GM21528 (cell line): ENCODE data around the gene ESYT3.
"Not testable (repeated sequence)": the region's sequence is repeated elsewhere in the genome, so short reads cannot be mapped to it uniquely, and the experiment has no call there.

ENCODE experiments used
- ATAC-seq: cut with Tn5 transposase; IDR thresholded peaks from one replicate; pipeline ENCODE4 v1.9.1; 2021; ENCODE audit warnings: mild to moderate bottlenecking, moderate library complexity; ENCODE audit not compliant: unreplicated experiment, low FRiP score

ESYT3 gene

DNA sequence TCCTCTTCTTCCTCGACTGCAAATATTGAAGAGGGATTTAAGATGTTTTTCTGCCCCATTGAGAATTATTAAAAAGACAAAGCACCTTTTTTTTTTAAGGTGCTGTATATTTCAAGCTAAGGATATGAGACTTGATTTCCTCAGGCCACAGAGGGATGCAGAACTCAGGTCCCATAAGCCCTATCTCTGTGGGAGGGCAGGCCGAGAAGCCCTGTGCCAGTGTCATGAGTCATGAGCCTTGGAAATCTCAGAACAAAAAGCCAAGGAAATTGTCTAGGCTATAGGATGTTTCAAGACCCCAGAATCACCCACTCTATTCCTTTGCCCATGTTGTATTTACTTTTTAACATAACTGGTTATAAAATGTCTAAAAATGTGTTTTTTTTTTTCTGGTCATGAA is 7.3 kb downstream of the ESYT3 start:
- ATAC-seq = no peak

DNA sequence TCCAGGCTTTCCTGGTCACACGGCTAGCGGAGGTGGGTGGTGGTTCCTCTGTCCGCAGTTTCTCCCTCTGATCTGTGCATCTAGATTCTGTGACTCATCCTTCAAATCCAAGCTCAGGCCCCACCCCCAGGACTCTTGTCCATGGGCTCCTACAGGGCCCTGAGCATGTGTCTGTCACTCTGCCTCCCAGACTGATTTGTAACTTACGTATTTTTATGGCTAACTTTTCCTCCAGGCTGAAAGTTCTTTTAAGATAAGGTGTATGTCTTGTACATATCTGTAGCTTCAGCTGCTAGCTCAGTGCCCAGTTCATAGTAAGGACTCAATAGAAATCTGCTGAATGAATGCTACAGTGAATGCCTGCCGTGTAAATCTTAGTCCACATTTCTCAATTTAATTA is 8.0 kb downstream of the ESYT3 start:
- no peak for ATAC-seq

DNA sequence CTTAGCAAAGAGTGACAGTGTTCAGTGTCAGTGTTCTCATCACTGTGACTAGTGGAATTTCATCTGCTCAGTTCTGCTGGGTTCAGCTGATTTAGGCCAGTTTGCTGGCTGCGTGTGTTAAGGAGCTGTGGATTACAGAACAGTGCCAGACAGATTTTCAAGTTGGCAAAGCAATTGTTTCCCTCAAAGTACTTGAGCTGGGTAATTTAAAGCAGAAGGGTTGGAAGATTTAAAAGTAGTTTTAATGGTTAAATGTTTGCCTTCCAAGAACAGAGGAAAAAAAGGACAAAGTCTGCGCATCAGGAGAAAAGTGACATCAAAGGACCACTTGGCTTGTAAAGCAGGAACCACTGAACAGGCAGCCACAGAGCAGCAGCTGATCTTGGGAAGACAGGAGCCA is 8.7 kb downstream of the ESYT3 start:
- no peak for ATAC-seq

DNA sequence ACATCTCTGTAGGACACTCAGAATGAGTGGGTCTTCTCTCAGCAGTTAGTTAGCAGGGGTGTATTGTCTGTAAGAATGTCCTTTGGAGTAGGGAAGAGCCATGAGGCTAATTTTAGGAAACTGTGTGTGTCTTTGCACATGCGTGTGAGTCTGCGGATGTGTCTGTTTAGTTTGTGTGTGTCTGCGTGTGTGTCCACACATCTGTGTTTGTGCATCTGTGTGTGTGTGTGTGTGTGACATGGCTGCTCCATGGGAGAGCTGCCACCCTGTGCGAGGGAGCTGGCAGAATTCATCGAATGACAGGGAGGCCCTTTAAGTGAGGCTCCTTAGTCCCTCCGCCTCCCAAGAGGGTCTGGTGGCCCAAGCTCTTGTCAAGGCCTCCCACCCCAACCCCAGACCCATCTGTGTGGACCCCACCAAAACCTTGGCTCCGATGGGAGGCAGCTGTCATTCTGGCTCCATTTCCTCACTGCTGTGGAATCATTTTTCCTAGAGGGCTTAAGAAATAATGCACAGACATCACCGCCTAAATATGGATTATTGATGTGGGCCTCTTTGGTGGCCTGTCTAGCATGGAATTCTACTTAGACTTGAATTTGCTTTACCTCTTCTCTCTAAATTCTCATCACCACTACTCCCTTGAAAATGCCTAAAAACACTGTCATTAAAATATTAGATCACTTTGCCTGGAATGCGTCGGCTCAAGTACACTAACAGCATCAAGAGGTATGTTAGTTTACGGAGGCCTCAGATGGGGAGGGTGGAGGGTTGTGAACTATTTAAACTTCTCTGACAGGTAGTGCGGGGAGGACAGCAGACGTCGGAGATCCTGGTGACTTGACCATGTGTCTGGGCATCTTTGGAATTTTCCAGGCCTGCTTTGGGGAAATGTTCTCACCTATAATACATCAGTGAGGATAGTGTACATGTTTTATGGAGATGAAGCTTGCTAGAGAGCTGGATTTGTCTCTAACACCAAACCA is 9.4 kb downstream of the ESYT3 start:
- no peak for ATAC-seq

DNA sequence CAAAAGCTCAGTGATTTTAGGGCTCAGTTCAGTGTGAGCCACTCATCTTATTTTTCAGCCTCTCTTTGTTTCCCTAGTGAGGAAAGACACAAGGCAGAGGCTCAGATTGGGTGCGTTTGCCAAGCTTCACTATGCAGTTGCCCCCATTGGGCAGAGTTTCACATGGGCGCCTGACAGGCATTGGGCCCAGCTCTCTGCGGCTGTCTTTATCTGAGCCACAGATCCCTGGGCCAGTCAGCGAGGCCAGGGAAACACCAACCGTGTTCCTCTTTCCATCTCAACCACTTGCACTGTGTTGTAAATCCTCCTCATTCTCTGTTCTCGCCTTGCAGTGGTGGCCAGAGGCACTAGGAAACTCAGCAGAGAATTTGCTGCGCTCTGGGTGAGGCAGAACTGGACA is 10.8 kb downstream of the ESYT3 start:
- no peak for ATAC-seq

DNA sequence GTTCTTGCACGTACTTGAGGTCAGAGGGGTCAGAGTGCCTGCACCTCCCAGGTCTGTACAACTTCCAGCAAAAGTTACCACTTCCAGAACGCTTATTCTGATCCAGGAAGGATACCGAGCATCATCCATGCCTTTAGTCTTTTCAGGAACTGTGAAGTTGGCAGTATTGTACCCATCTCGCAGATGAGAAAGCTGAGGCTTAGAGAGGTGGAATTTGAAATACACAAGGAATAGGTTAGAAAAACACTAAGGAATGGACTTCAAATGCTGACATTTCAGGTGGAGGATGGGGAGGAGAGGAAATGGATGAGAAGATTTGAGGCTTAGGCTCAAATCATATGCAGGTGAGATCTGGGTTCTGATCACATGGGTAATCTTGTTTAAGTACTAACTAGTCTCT is 11.2 kb downstream of the ESYT3 start:
- ATAC-seq = no peak

DNA sequence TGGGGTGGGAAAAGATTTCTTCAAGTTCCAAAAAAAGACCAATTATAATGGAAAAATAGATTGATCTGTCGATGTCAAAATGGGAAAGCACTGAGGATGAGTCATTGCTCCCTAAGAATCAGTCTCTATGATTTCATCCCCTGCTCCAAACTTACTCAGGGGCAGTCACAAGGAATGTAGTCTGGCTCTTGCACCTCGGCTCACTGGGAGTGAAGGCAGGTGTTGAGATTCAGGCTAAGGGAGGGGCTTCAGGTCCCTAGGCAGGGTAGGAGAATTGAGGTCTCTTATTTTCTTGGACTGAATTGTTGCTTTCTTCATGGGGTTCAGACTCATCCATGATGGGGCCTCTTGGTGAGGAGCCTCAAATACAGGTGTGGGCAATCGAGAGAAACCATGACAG is 14.2 kb downstream of the ESYT3 start:
- no peak for ATAC-seq

DNA sequence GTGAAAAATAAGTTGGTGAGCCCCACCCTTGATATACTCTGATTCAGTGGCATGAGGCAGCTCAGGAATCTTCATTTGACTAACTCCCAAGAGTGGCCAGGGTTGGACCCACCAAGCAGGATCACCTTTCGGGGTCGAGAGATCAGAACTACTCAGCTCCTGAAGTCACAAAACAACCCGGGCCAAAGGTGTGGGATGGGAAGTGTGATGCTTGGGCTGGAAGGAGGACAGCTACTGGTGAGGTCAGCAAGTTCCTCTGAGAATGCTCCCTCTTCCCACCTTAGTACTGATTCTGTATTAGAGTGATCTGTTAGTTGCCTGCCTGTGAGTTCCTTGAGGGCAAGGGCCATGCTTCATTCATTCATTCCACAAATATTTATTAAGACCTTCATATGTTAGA is 15.1 kb downstream of the ESYT3 start:
- ATAC-seq = no peak

DNA sequence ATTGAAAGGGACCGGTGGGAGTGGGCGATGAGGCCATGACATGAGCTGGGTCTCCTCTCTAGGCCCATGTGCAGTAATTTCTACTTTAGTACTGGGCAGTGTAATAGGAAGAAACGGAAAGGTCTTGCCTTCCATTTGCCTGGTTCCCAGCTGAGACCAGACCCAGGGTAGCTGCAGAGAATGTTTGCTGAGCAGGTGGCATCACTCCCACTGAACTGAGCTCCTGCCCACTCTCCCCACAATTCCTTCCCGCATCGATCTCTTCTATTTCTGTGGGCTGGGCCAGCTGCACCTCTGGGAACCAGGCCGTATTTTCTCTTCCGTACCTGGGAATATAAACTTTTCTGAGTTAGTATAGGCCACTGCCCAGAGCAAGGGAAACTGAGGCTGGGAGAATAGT is 15.8 kb downstream of the ESYT3 start:
- no peak for ATAC-seq

DNA sequence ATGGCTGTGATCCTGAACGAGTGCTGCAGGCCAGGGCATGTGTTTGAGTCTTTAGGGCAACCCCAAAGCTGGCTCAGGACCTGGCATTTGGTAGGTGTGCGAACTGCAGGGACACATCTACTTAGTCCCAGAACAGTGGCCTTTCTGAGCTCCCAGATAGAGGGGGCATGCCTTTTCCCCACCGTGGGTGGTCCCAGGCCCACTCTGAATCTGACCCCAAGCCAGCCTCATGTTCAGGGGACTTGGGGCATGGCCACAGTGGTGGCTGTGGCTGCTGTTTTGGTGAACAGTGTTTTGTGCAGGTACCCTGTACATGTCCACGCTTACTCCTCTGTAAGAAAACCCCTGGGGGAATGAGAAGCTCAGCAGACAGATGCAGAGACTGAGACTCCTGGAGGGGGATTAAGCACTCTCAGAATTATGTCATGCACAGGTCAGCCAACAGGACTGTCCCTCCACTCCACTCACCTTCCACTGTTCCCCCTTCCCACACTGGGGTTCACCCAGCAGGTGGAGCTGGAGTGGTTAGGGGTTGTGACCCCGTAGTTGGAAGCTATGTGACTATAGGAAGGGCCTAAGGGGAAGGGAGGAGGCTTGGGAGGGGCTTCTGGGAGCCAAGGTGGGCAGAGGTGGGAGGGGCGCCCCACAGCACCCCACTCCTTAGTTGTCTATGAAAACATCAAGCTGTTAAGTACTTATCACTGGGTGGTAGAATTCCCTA is 16.4 kb downstream of the ESYT3 start:
- ATAC-seq = no peak

DNA sequence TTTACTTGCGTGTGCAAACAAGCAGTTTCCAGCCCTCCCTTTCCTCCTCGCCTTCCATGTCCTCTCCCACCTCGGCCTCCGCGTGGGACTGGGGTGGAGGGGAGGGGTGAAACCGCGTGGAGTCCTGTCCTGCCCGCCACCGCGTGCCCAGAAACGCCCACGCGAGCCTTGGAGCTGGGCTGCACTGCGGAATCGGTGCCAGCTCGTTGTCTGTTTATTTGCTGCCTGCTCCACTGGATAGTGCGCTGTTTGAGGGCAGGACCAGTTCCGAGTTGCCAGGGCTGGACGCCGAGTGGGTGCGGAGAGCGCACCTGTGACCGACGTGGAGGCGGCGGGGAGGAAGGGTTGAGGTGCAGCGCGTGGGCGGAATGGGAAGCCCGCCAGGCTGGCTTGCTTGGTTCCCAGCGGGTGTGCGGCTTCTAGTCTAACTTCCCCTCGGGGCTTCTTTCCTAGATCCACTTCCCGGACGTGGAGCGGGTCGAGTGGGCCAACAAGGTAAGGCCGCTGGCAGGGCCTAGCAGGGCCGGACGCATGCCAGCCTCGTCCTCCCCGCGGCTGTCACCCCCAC is 17.3 kb downstream of the ESYT3 start:
- no peak for ATAC-seq

DNA sequence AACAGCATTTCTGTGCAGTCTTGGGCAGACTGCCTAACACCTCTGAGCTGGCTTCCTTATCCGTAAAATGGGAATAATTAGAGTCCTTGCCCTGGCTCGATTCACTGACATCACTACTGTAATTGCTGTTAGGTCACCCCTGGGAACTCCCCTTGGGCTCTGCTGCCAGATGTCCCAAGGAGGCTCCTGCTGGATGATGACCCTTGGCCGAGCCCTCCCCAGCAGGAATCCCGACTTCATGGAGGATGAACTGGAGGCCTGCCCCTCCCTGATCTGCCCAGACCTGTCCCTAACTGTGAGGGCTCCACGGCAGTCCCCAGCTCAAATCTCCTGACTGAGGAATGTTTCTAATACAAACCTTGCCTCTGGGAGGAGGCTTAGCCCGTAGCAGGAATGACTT is 18.0 kb downstream of the ESYT3 start:
- no peak for ATAC-seq

DNA sequence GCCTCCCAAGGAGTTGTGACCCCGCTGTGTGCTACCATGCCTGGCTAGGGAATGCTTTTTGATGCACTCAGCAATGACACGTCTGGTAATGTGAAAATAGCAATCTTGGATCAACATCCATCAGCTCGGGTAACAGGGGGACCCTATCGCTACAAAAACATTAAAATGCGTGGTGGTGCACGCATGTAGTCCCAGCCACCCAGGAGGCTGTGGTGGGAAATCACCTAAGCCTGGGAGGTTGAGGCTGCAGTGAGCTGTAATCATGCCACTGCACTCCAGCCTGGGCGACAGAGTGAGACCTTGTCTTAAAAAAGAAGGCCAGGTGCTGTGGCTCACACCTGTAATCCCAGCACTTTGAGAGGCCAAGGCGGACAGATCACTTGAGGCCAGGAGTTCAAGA is 19.5 kb downstream of the ESYT3 start:
- not testable (repeated sequence) for ATAC-seq

DNA sequence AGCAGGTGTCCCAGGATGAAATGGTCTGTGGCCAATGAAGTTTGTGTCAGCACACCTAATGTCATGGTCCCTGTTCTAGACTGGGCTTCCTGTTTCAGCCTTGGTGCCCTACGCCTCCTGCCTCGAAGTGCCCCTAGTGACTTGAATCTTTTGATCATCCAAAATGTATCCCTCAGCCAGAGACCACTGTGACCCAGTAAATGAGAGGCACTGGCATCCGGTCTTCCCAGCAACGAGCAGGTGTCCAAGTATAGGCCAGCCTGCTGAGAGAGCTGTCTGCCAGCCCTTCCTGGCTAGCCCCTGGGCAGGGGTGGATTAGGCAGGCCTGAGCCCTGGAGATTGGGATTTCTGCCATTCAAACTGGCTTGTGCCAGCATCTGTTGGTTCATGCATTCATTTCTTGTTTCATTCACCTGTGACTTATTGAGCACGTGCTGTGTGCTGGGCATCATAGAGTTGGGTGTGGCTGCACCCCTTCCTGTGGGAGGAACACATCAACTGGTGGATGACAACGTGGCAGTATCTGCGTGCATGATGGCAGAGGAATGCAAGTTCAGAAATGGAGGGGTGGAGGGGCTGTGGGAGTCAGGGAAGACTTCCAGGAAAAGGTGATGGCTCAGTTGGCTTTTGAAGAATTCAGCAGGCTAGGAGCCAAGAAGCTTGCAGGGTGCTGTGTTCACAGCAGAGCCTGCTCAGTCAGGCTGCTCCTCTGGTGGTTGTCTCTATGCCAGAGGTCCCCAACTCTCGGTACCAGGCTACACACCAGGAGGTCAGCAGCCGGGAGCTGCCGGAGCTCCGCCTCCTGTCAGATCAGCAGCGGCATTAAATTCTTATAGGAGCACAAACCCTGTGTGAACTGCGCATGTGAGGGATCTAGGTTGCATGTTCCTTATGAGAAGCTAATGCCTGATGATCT is 21.6 kb downstream of the ESYT3 start:
- no peak for ATAC-seq

DNA sequence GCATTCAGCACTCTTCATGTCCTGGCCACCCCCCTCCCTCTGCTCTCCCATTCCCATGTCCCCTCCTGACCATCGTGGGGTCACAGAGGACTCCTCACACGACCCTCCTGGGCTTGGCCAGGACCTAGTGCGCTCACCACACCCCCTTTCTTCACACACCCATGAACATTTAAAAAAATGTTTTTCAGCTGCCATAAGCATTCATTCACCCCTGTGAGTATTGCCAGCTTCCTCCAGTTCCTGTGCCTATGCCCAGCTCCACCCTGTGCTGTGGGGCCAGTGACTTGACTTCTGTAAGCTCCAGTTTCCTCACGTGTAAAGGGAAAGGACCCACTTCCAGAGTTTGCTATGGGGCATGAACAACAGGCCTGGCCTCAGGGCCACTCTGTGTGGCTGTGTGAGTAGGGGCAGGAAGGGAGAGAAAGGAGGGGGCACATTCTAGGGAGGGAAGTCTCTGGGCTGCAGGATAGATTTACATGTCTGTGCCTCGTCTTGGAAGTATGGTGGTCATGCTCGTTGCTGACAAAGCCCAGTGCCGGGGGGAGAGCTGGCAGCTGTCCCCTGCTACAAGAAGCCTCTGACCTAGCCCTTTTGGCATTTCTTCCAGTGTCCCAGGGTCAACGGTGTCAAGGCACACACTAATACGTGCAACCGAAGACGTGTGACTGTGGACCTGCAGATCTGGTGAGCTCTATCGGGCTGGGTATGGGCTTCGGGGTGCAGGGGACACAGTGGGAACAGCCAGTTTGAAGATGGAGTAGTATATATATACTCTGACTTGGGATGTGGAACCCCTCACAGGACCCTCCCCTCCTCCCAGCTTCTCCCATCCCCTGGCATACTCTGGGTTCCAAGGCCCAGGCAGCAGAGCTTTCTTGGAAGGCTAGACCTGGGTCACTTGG is 22.8 kb downstream of the ESYT3 start:
- no peak for ATAC-seq

DNA sequence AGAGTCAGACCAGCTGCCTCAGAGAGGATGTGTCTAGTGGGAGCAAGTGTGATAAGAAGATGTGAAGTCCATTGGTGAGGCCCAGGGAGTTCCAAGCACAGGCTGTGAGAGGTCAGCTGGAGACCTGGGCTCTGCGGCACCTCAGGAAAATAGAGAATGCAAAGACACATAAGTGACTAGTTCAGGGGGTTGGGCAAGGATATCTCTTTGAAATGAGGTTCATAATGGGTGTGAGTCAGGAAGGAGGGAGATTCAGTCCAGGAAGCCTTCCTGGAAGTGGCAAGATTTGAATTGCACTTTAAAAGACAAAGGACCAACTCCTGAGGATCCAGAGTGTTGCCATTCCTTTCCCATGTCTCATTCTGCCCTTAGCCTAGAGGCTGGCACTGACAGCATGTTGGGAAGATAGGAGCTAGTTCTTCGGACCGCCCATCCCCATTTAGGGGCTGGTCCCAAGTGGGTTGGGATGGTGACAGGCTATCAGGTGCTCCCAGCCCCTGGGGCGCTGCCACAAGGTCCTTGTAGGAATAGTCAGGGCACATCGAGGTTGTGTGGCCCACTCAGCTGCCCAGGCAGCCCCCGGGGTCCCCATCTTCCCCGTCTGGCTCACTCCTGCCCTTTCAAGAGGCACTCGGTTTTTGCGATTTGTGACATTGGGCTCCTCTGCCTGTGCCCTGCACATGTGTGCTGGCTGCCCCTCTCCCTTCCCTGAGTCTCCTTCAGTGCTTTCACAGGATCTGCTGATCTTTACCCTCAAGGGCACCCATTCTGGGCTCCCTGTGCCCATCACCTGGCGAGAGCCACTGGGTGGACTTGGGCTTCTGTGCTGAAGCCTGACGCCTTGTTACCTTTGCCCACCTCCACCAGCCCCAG is 23.7 kb downstream of the ESYT3 start:
- ATAC-seq = no peak

DNA sequence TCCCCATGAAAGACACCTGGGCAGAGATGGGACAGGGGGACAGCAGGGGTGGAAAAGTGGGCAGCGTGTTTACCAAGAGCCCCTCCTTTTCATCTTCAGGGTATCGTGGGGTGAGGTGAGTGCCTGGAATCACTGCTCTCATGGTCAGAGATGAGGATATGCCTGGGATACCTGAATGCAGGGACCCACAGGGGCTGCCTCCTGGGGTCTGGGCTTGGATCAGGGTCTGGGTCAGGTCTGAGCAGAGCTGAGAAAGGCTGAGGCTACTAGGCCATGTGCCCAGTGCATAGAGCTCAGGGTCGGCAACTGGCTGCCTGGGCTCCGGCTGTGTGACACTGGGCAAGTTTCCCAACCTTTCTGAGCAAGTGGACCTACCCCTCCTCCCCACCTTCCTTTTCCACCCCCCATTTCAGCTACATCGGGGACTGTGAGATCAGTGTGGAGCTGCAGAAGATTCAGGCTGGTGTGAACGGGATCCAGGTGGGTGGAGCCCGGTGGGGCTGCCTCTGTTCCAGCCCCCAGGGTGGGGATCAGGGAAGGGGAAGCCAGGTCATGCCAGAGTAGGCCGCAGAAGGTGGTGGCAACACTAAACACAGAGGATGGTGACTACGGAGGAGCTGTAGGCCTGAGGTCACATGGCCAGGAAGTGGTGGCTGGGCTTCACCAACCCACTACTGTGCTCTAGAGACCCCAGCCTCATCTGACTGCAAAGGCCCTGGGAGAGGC is 24.5 kb downstream of the ESYT3 start:
- ATAC-seq = no peak
